ENCODE results near the gene FCMR. TPM values are rescaled to one million over a fixed set of nuclear protein-coding genes. Genes with fewer than 3 reads are reported as not detected.
"Not testable (repeated sequence)": the region's sequence is repeated elsewhere in the genome, so short reads cannot be mapped to it uniquely, and the experiment has no call there.

Gene FCMR
- total RNA-seq, 1 experiment from 2014 or later = 1.7 TPM

DNA sequence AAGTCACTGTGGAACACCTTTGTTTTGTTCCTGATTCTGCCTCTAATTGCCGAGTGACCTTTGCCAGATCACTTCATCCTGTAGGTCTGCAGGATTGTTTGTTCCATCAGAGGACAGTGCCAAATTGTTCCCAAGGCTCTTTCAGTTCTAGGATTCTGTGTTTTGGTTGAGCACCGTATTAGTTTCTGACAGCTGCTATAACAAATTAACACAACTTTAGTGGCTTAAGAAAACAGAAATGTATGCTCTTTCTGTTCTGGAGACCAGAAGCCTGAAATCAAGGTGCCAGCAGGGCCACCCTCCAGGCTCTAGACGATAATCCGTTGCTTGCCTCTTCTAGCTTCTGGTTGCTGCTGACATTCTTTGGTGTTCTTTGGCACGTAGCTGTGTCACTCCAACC is 27.9 kb upstream of the FCMR start:
- DNase-seq (ENCODE audit: low read depth) = no peak

DNA sequence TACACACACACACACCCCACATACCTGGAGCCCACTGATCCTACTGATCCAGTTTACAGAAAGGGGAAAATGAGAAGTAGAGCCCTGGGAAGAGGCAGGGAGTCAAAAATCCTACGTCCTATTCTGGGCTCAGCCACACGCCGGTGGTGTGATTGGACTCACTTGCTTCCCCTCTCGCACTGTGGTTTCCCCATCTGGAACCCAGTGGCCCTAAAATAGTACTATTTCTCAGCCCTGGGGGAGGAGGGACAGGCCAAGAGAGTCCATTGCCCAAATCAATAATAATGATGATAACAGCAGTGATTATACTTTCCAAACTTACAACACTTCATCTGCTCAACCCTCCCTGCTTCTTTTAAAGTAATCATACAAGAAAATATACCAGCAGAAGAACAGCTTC is 27.5 kb upstream of the FCMR start:
- DNase-seq (ENCODE audit: low read depth) = no peak

DNA sequence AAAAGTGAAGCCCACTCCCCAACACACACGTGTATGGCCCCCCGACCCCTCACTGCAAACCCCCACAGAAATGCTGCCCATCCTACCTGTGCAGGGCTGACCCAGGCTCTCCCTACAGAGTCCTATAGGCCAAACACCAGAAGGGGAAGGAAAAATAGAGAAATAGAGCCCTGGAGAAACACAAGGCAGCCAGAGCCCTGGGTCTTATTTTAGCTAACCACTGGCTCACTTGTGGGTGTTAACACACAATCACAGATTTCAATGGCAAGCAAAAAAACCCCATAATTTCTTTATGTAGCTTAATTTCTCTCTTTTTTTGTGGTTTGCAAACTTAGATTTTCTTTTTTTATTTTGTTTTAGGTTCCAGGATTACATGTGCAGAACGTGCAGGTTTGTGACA is 25.5 kb upstream of the FCMR start:
- no peak for DNase-seq (ENCODE audit: low read depth)

DNA sequence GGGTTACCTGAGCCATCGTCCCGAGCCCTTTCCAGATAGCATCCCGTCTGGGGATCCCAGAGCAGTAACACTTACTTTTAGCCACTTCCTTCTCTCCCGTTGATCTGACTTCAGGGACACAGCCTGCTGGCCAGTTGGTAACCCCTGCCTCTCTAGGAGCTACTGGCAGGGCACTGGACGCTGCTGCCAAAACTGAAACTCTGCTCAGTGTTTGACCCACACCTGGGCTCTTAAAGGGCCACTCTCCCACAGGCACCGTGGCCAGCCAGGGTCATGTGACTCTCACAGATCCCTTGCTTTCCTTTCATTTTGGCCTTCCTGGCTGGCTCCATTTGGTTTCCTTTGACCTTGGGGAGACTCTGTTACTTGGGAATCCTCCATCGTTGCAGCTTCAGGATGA is 24.5 kb upstream of the FCMR start, which contains the start of gene PIGR:
Gene PIGR, minus strand, starts transcription at position 206 of the 400 bp plus-strand sequence. CDS start 5,935 bp downstream, outside the sequence.
- no peak for DNase-seq (ENCODE audit: low read depth)

DNA sequence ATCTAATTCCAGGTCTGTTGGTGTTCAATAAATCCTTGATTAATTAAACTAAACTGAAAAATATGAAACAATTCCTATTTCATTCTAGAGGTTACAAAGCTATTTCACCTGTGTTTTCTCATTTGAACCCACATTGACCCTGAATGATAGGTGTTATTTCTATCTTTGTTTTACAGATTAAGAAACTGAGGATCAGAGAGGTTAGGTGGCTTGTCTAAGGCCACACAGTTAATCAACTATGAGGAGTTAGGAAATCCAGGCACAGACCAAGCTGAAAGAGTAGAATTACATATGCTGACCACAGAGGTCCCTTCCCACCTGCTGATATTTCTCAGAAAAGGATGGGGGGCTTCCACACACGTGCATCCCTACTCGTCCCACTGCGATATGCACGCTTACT is 24.0 kb upstream of the FCMR start:
- no peak for DNase-seq (ENCODE audit: low read depth)

DNA sequence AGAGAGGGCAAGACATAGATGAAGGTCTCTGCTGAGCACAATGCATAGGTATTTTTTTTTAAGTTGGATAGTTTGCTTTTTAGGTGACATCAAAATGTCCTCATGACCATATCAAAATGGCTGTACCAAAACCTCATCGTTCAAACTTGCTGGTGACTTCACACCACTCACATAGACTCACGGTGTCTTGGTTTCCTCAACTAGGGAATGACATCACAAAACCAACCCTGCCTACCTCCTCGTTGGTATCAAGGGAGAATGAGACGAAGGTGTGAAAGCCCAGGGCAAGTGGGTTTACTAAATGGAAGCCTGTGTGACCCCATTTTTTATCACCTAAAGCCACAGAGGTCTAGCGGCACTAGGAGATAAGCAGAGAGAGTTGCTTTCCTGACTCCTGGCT is 23.0 kb upstream of the FCMR start:
- DNase-seq (ENCODE audit: low read depth) = no peak

DNA sequence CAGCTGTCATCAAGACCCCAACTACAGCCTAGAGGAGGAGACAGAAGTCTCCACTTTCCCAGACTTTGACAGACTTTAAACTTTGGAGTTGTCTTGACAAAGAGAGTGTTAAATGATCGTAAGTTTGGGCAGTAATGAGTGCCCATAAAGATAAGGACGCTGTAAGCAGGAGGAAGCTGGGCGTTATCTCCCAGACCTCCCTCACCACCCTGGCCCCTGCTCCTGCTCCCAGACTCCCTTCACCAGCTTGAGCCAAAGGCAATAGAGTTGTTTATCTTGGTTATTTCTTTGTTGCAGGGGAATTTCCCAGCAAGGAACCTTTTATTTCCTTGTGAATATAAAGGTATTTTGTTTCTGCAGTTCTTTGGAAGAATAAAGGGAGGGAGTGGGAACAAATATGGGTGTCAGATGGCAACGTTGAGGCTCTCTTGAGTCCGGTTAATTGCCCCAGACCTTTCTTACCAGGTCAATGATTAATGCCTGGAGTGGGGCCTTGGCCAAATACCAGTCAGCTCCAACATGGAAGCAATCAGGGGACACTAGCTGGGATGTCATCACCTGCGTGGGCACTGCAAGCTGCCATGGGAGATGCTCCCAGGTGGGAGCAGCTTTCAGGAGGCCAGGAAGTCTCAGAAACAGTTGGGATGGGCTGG is 20.2 kb upstream of the FCMR start:
- no peak for DNase-seq (ENCODE audit: low read depth)

DNA sequence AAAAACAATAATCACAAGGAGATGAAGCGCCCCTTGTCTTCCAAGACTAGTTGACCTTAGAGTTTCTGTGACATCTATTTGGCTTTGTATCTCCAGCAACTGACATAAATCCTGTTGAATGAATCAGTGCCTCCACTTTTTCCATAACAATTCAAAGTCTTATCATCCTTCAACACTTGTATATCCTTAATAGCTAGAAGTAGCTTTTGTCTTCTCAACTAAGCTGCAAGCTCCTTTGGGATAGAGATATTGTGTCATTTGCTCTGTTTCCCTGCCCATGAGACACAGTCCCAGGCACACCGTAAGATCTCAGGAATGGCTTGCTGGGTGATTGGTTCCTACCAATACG is 18.8 kb upstream of the FCMR start:
- DNase-seq (ENCODE audit: low read depth) = no peak

DNA sequence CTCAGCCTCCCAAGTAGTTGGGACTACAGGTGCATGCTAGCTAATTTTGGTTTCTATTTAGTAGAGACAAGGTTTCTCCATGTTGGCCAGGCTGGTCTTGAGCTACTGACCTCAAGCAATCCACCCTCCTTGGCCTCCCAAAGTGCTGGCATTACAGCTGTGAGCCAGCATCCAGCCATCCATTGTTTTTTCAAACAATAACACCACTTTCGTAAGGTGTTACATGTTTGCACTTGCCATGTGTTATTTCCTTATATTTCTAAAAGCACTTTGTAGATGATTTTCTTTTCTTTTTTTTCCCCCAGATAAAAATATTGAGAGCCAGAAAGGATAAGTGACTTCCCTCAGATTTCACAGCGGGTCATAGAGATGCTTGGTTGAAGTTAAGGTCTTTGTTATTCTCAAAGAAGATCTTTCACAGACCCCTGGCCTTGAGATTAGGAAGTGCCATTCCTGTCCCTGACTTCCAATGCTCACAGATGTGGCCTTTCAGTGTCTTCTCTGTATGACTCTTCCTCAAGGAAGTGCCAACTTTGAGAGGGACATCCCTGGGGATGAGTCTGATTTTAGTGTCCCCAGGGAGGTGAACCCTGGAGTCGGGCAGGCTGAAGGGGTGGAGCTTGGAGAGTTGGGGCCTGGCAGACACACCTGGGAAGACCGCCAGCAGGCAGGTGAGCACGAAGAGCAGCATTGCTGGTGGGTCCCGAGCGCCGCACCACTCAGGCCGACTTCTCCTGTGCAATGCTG is 18.3 kb upstream of the FCMR start:
- DNase-seq (ENCODE audit: low read depth) = no peak

DNA sequence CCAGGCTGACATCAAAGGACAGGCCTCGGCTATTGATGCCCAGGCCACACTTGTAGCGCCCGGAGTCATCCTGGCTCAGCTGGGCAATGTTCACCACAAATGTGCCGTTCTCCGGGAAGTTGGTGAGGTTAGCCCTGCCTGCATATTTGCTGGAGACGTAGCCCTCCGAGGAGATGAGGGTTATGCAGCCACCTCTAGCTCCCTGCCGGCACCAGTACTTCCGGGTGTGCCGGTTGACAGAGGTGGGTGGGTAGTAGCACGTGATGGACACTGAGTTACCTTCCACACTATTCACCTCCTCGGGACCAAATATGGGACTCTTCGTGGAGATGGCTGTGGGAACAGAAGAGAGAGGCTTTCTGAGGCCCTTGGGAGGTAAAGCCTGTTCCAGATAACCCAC is 17.4 kb upstream of the FCMR start:
- DNase-seq (ENCODE audit: low read depth) = no peak

DNA sequence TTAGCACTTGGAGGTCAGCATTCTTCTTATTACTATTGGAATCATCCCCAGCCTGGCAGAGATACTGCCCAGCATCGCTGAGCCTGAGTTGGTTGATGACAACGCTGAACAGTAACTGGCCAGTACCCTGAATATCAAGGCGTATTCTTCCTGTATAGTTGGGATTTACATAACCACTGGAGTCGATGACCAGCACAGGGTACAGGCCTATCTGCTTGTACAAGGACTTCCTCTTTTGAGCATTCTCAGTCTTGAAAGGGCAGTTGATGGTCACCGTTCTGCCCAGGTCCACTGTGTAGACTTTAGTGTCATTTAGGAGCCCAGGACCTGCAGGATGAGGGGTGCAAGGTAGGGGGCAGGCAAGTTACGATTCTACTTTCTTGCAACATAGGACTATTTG is 15.7 kb upstream of the FCMR start:
- no peak for DNase-seq (ENCODE audit: low read depth)

DNA sequence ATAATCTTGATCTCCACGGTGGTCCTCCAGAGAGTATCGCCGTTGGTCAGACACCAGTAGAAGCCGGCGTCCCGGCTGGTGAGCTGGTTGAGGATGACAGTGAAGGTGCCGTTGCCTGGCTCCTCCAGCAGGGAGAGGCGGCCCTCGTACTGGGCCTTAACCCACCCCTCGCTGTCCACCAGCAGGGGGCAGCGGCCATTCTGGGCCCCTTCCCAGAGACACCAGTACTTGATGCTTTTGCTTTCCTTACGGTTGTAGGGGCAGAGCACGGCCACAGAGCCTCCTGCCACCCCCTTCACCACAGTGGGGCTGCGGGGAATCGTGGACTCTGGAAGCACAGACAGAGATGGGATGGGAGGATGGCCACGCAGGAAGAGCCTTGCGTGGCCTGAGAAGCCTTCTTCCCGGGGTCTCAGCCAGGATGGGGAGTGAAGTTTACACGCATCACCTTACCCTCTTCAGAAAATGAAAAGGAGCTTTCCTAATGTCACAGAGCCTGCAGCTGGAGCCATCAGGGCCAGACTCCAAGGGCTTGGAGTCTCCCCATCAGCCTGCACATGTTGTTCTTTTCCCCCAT is 13.8 kb upstream of the FCMR start:
- peak; percentile 46 for DNase-seq (ENCODE audit: low read depth)

DNA sequence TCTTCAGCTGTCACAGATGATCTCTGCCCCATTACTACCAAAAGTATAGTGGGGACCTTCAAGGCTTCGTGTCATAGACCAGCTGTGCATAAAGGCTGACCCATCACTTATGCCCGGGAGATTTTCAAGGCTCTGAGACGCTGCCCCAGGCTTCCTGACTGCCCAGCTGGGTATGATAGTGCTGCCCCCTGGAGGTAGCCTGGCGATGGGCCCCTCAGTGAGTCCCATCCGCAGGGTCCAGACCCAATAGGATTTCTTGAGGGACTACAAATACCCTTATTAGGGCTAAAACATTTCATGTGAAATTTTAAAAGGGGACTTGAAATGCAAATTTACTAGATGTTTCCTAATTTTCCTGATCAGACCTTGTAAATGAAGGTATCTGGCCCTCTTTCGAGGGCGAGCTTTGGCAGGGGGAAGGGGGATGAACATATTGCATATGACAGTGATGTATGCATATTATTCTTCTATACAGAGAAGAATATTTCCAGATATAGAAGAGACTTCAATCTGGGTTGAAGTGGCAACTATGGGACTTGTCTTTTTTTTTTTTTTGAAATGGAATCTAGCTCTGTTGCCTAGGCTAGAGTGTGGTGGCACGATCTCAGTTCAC is 11.7 kb upstream of the FCMR start:
- peak; percentile 13 for DNase-seq (ENCODE audit: low read depth)

DNA sequence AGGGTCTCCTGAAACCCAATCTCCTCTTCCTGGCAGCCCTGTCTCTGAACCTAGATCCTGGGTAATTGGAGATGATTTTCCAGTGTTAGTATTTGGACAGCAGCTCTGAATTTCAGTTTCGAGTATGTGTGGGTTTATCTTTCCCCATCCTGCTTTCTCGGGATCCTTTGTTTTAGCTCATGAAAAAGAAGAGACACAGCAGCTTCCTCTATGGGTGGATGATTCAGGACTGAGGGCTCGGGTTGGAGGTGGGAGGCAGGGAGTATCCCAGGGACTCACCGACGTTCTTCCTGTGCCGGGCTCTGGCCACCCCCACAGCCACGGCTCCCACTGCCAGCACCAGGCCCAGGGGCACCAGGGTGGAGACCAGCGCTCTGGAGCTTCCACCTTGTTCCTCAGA is 10.4 kb upstream of the FCMR start:
- DNase-seq (ENCODE audit: low read depth) = no peak

DNA sequence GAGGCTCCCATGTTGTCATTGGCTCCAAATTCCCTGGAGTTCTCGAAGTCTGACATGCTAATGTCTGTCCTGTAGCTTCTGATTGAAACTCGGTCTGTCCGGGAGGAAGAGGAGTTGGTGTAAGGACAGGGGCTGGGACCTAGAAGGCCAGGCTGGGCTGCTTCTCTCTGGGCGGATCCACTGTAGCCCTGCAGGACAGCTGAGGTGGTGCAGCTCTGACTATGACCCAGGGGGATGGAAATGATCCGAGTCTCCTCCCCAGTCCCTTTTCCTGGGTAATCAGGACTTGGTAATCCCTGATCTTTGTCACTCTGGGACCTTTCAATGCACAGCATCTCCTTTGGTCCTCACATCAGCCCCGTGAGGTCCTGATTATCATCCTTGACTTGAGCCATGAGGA is 10.0 kb upstream of the FCMR start:
- DNase-seq (ENCODE audit: low read depth) = no peak

DNA sequence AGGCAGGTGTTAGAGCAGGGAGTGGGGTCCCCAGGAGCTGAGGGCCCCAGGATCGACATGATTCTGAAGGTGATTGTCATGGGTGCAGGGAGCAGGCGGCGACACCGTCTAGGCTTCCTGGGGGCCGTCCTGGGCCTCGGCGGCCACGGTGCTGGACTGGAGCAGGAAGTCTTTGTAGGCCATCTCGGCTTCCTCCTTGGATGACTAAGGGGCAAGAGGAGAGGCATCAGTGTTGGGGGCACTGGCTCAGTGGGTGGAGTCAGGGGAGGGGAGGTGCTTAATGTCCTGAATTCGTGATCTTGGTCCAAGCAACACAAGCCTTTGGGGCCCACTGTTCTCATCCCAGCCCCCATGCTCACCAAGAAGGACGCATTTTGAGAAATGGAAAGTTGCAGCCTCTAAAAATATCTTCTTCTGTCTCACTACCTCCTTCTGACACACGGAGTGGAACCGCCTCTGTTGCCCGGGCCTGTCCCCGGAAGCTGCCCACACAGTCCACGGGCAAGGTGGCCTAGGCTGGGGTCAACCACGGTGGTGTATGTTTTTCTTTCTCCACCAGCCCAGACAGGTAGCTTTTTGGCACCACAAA is 8.6 kb upstream of the FCMR start:
- no peak for DNase-seq (ENCODE audit: low read depth)

DNA sequence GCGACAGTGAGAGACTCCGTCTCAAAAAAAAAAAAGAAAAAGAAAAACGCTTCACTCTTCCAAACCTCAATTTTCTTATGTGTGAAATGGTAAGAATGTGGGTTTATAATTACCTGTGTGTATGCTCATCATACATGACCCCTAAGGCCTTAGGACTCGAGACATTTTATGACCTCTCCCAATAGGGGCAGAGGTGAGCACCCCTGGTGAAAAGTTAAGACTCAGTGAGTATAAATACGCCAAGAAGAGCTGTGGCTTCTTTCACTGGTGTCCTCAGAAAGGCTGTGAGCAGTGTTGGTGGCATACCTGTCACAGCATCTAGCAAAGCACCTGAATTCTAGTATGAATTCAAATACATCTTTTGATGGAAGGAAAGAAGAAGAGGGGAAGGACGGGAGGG is 7.8 kb upstream of the FCMR start:
- no peak for DNase-seq (ENCODE audit: low read depth)

DNA sequence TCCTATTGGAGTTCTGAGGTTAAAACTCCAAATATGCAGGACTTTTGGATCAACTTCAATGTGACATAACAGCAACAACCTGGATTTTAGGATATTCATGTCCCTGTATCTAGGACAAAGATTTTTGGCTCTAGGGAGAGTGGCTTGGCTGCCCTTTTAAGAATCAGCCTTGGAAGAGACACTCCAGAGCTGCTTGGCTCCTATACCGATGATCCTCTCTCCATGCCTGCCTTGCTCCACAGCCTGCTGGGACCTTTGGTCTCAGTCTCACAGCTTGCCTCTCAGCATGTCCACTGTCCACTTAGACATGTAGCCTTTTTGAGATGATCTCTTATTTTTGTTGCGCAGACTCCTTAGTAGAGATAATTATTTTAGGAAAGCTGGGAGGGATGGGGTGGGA is 4.5 kb upstream of the FCMR start:
- no peak for DNase-seq (ENCODE audit: low read depth)

DNA sequence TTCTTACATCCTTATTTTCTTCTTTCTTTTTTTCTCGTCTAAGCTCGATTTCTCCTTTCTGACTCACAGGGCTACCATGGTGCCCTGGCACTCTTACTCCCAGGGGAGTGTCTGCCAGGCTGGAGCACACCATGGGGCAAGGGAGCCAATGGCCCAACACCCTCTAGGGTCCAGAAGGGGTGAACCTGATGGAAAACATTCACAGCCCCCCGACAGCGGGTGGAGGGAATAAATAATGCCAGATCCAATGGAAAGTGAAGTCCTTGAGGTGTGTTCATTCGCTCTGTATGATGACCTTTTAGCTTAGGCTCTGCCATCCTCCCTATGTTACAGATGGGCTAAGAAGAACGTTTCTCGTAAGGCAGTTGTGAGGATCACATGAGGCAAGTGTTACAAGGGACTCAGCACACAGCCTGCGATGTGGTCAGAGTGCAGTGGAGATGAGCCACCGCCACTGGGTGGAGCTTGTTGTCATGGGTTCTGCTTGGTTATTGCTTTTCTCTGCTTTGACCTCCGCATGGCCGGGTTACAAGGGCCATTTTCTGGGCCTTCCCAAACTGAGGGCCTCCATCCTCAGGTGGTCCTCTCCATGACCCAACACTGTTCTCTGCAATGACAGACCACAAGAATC is 3.5 kb upstream of the FCMR start:
- DNase-seq (ENCODE audit: low read depth) = no peak

DNA sequence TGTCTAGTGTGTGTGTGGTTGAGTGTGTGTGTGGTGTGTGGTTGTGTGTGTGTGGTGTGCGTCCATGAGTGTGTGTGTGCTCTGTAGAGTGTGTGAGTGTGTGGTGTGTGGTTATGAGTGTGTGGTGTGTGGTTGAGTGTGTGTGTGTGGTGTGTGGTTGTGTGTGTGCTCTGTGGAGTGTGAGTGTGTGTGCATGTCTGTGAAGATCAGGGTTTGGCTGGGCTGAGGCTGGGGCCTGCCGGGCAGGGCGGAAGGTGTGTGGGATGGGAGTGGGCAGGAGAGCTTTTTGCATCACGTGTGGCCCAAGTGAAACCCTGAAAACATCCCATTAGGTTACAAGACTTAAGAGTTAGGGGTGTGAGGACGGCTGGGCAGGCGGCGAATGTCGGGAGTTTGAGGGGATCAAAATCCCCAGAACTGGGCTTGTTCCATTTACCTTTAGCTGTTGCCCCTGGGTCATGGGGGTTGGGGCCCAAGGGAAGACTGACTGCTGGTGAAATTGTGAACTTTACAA is 2.9 kb upstream of the FCMR start:
- DNase-seq (ENCODE audit: low read depth) = no peak

DNA sequence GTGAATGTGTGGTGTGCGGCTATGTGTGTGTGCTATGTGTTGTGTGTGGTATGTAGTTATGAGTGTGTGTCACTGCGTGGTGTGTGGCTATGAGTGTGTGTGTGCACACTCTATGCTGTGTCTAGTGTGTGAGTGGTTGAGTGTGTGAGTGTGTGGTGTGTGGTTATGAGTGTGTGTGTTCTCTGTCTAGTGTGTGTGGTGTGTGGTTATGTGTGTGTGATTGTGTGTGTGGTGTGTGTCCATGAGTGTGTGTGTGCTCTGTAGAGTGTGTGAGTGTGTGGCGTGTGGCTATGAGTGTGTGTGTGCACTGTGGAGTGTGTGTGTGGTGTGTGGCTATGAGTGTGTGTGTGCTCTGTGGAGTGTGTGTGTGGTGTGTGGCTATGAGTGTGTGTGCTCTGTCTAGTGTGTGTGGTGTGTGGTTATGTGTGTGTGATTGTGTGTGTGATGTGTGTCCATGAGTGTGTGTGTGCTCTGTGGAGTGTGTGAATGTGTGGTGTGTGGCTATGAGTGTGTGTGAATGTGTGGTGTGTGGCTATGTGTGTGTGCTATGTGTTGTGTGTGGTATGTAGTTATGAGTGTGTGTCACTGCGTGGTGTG is 2.3 kb upstream of the FCMR start:
- DNase-seq (ENCODE audit: low read depth) = not testable (repeated sequence)
